ENCODE measurements around the gene PP2D1.
A peak's percentile ranks its signal among the peaks of the same experiment; 100 is the strongest.
"Not testable (repeated sequence)": the region's sequence is repeated elsewhere in the genome, so short reads cannot be mapped to it uniquely, and the experiment has no call there.

Gene PP2D1

GRCh38 chr3:19959505-19959904 is 52.6 kb downstream of the PP2D1 start:
- Histone ChIP-seq H3K27ac (ENCODE audit: low read depth, low read length) (no peak overlapping the region), H3K4me3 (ENCODE audit: low read depth in 1 of 2, low read length in 2 of 2) (no peak overlapping the region), H3K36me3 (ENCODE audit: insufficient read depth, low read length) (peaks cover 4% of the 10 kb centered on the region), H3K9me3 (ENCODE audit: low read length) (no peaks in the 10 kb centered on the region), H3K4me1 (ENCODE audit: insufficient read depth, low read length) (peaks cover 8% of the 10 kb centered on the region), H3K9ac (ENCODE audit: low read length) (no peak overlapping the region), H3K27me3 (ENCODE audit: control insufficient read depth in 1 of 2, insufficient read depth in 2 of 2, low read length in 2 of 2) (no peaks in the 10 kb centered on the region)

- H3K9me3 ChIP-seq (ENCODE audit: low read length); H3K27ac ChIP-seq (ENCODE audit: low read depth, low read length); H3K9ac ChIP-seq (ENCODE audit: low read length); H3K4me3 ChIP-seq (ENCODE audit: low read depth in 1 of 2, low read length in 2 of 2); H3K36me3 ChIP-seq (ENCODE audit: insufficient read depth, low read length); H3K27me3 ChIP-seq (ENCODE audit: control insufficient read depth in 1 of 2, insufficient read depth in 2 of 2, low read length in 2 of 2); H3K4me1 ChIP-seq (ENCODE audit: insufficient read depth, low read length): not testable (repeated sequence)
Measured at GRCh38 chr3:19957354-19957753, 54.7 kb downstream of the PP2D1 start.

GRCh38 chr3:19954676-19955075 is 57.4 kb downstream of the PP2D1 start:
- H3K36me3 ChIP-seq (ENCODE audit: insufficient read depth, low read length): peaks cover 16% of the 10 kb centered on the region
- H3K4me3 ChIP-seq (ENCODE audit: low read depth in 1 of 2, low read length in 2 of 2): no peak overlapping the region
- H3K4me1 ChIP-seq (ENCODE audit: insufficient read depth, low read length): peaks cover 8% of the 10 kb centered on the region
- H3K9ac ChIP-seq (ENCODE audit: low read length): no peak overlapping the region
- H3K27ac ChIP-seq (ENCODE audit: low read depth, low read length): no peak overlapping the region
- no peaks in the 10 kb centered on the region for H3K9me3 ChIP-seq (ENCODE audit: low read length)
- no peaks in the 10 kb centered on the region for H3K27me3 ChIP-seq (ENCODE audit: control insufficient read depth in 1 of 2, insufficient read depth in 2 of 2, low read length in 2 of 2)

- Histone ChIP-seq H3K27ac (ENCODE audit: low read depth, low read length) (no peak overlapping the region), H3K4me3 (ENCODE audit: low read depth in 1 of 2, low read length in 2 of 2) (no peak overlapping the region), H3K4me1 (ENCODE audit: insufficient read depth, low read length) (peaks cover 12% of the 10 kb centered on the region), H3K27me3 (ENCODE audit: control insufficient read depth in 1 of 2, insufficient read depth in 2 of 2, low read length in 2 of 2) (no peaks in the 10 kb centered on the region), H3K36me3 (ENCODE audit: insufficient read depth, low read length) (peaks cover 16% of the 10 kb centered on the region), H3K9ac (ENCODE audit: low read length) (no peak overlapping the region), H3K9me3 (ENCODE audit: low read length) (no peaks in the 10 kb centered on the region)
Measured at GRCh38 chr3:19950316-19950715, 61.7 kb downstream of the PP2D1 start.

GRCh38 chr3:19948226-19948591 is 63.9 kb downstream of the PP2D1 start:
- H3K9ac ChIP-seq (ENCODE audit: low read length): peak overlapping the region; percentile 92

GRCh38 chr3:19947549-19948225 is 64.4 kb downstream of the PP2D1 start:
- Histone ChIP-seq H3K9me3 (ENCODE audit: low read length) (no peaks in the 10 kb centered on the region), H3K27me3 (ENCODE audit: control insufficient read depth in 1 of 2, insufficient read depth in 2 of 2, low read length in 2 of 2) (no peaks in the 10 kb centered on the region), H3K27ac (ENCODE audit: low read depth, low read length) (peak overlapping the region; percentile 90), H3K9ac (ENCODE audit: low read length) (peak overlapping the region; percentile 92), H3K36me3 (ENCODE audit: insufficient read depth, low read length) (peaks cover 9% of the 10 kb centered on the region), H3K4me1 (ENCODE audit: insufficient read depth, low read length) (peaks cover 12% of the 10 kb centered on the region), H3K4me3 (ENCODE audit: low read depth in 1 of 2, low read length in 2 of 2) (peak overlapping the region; percentile 61 to 85)

More at GRCh38 chr3:19948226-19948591, 63.9 kb downstream of the PP2D1 start:
- Histone ChIP-seq H3K4me1 (ENCODE audit: insufficient read depth, low read length) (peaks cover 12% of the 10 kb centered on the region), H3K9me3 (ENCODE audit: low read length) (no peaks in the 10 kb centered on the region), H3K27me3 (ENCODE audit: control insufficient read depth in 1 of 2, insufficient read depth in 2 of 2, low read length in 2 of 2) (no peaks in the 10 kb centered on the region), H3K36me3 (ENCODE audit: insufficient read depth, low read length) (peaks cover 9% of the 10 kb centered on the region), H3K27ac (ENCODE audit: low read depth, low read length) (peak overlapping the region; percentile 90), H3K4me3 (ENCODE audit: low read depth in 1 of 2, low read length in 2 of 2) (peak overlapping the region; percentile 61 to 85)

- peak within 1 kb of the TSS; percentile 92 for H3K9ac ChIP-seq (ENCODE audit: low read length)
- peaks cover 12% of the 10 kb centered on the region for H3K4me1 ChIP-seq (ENCODE audit: insufficient read depth, low read length)
- peaks cover 7% of the 10 kb centered on the region for H3K36me3 ChIP-seq (ENCODE audit: insufficient read depth, low read length)
- H3K4me3 ChIP-seq (ENCODE audit: low read depth in 1 of 2, low read length in 2 of 2): peak within 1 kb of the TSS; percentile 61 to 85
- H3K9me3 ChIP-seq (ENCODE audit: low read length): no peaks in the 10 kb centered on the region
- H3K27me3 ChIP-seq (ENCODE audit: control insufficient read depth in 1 of 2, insufficient read depth in 2 of 2, low read length in 2 of 2): no peaks in the 10 kb centered on the region
- peak within 1 kb of the TSS; percentile 90 for H3K27ac ChIP-seq (ENCODE audit: low read depth, low read length)
Measured at GRCh38 chr3:19946832-19947548, 65.1 kb downstream of the PP2D1 start, which contains the start of gene RAB5A. Gene RAB5A (plus strand): TSS chr3:19947097. CDS start chr3:19950899, 3,802 bp downstream.

- Histone ChIP-seq H3K27me3 (ENCODE audit: control insufficient read depth in 1 of 2, insufficient read depth in 2 of 2, low read length in 2 of 2) (no peaks in the 10 kb centered on the region), H3K27ac (ENCODE audit: low read depth, low read length) (peak overlapping the region; percentile 90), H3K4me3 (ENCODE audit: low read depth in 1 of 2, low read length in 2 of 2) (peak overlapping the region; percentile 61 to 85), H3K4me1 (ENCODE audit: insufficient read depth, low read length) (peaks cover 12% of the 10 kb centered on the region), H3K9ac (ENCODE audit: low read length) (peak overlapping the region; percentile 52), H3K9me3 (ENCODE audit: low read length) (no peaks in the 10 kb centered on the region), H3K36me3 (ENCODE audit: insufficient read depth, low read length) (peaks cover 2% of the 10 kb centered on the region)
Measured at GRCh38 chr3:19945969-19946831, 65.9 kb downstream of the PP2D1 start.

- Histone ChIP-seq H3K4me1 (ENCODE audit: insufficient read depth, low read length) (peaks cover 12% of the 10 kb centered on the region), H3K36me3 (ENCODE audit: insufficient read depth, low read length) (no peaks in the 10 kb centered on the region), H3K27me3 (ENCODE audit: control insufficient read depth in 1 of 2, insufficient read depth in 2 of 2, low read length in 2 of 2) (no peaks in the 10 kb centered on the region), H3K4me3 (ENCODE audit: low read depth in 1 of 2, low read length in 2 of 2) (no peak overlapping the region), H3K9me3 (ENCODE audit: low read length) (no peaks in the 10 kb centered on the region), H3K9ac (ENCODE audit: low read length) (no peak overlapping the region), H3K27ac (ENCODE audit: low read depth, low read length) (no peak overlapping the region)
Measured at GRCh38 chr3:19945534-19945933, 66.5 kb downstream of the PP2D1 start.

- H3K9me3 ChIP-seq (ENCODE audit: low read length): no peaks in the 10 kb centered on the region
- H3K4me1 ChIP-seq (ENCODE audit: insufficient read depth, low read length): no peaks in the 10 kb centered on the region
- no peaks in the 10 kb centered on the region for H3K36me3 ChIP-seq (ENCODE audit: insufficient read depth, low read length)
- no peak overlapping the region for H3K9ac ChIP-seq (ENCODE audit: low read length)
- H3K27ac ChIP-seq (ENCODE audit: low read depth, low read length): no peak overlapping the region
- H3K27me3 ChIP-seq (ENCODE audit: control insufficient read depth in 1 of 2, insufficient read depth in 2 of 2, low read length in 2 of 2): no peaks in the 10 kb centered on the region
- H3K4me3 ChIP-seq (ENCODE audit: low read depth in 1 of 2, low read length in 2 of 2): no peak overlapping the region
Measured at GRCh38 chr3:19940643-19941042, 71.4 kb downstream of the PP2D1 start.

- Histone ChIP-seq H3K9ac (ENCODE audit: low read length) (no peak overlapping the region), H3K36me3 (ENCODE audit: insufficient read depth, low read length) (no peaks in the 10 kb centered on the region), H3K4me1 (ENCODE audit: insufficient read depth, low read length) (no peaks in the 10 kb centered on the region), H3K4me3 (ENCODE audit: low read depth in 1 of 2, low read length in 2 of 2) (no peak overlapping the region), H3K27ac (ENCODE audit: low read depth, low read length) (no peak overlapping the region), H3K9me3 (ENCODE audit: low read length) (no peaks in the 10 kb centered on the region), H3K27me3 (ENCODE audit: control insufficient read depth in 1 of 2, insufficient read depth in 2 of 2, low read length in 2 of 2) (no peaks in the 10 kb centered on the region)
Measured at GRCh38 chr3:19938295-19938627, 73.8 kb downstream of the PP2D1 start.
